Measurements from ENCODE around the gene MAST4.

DNA sequence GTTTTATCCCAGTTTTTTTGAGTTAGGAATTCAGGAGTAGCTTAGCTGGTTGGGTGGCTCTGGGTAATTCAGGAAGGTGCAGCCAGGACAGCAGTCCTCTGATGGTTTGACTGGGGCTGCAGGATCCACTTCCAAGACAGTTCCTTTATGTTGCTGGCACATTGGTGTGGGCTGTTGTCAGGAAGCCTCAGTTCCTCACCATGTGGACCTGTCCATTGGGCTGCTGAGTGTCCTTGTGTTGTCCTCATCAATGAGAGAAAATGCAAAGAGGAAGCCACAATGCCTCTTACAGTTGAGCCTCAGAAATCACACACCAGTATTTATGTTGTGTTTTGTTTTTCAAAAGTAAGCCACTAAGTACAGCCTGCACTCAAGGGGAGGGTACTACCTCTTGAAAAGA is 140.9 kb downstream of the MAST4 start:
- TF ChIP-seq POLR2A (IDR thresholded peaks at IDR 0.05; ENCODE audit: low read depth, low read length) (no peak), POLR2AphosphoS5 (IDR thresholded peaks at IDR 0.05; ENCODE audit: low read depth, low read length) (no peak), SPI1 (IDR thresholded peaks at IDR 0.05; ENCODE audit: low read depth, low read length) (no peak)

All from GM12891 (cell line).